HEK293 (cell line): ENCODE measurements around the gene NDUFS2.

Experiments used
- CTCF ChIP-seq: fragments of 450-650 bp; formaldehyde crosslinking; IDR thresholded peaks from 2 replicates; pipeline ENCODE4 v1.5.1; 2016; ENCODE audit warnings: missing biosample characterization, missing genetic modification characterization
- MYNN ChIP-seq: fragments of 450-650 bp; formaldehyde crosslinking; IDR thresholded peaks from 2 replicates; pipeline ENCODE4 v1.5.1; 2016; ENCODE audit warnings: missing biosample characterization, missing genetic modification characterization, borderline replicate concordance
- TRIM28 ChIP-seq: IDR thresholded peaks from 2 replicates; pipeline ENCODE4 v1.6.1; 2011; ENCODE audit warnings: low read length, control low read depth, borderline replicate concordance
- ZNF121 ChIP-seq: fragments of 450-650 bp; formaldehyde crosslinking; IDR thresholded peaks from 2 replicates; pipeline ENCODE4 v1.5.1; 2016; ENCODE audit warnings: missing biosample characterization, missing genetic modification characterization
- ZNF24 ChIP-seq: fragments of 450-650 bp; formaldehyde crosslinking; IDR thresholded peaks from 2 replicates; pipeline ENCODE4 v1.5.1; 2016; ENCODE audit warnings: missing biosample characterization, missing genetic modification characterization
- ZNF274 ChIP-seq, 2 experiments: fragments of 200-500 bp in 1 of 2; fragments of 450-650 bp in 1 of 2; sonication (Bioruptor generic) in 1 of 2; formaldehyde crosslinking in 1 of 2; IDR thresholded peaks; 2 replicates each; pipeline versions ENCODE4 v1.5.1 to v1.6.1; 2014 to 2016; ENCODE audit warnings: borderline replicate concordance in 1 of 2, inconsistent platforms in 1 of 2, low read length in 1 of 2, missing biosample characterization in 1 of 2, missing genetic modification characterization in 1 of 2
- ZNF544 ChIP-seq: fragments of 450-650 bp; formaldehyde crosslinking; IDR thresholded peaks from 2 replicates; pipeline ENCODE4 v1.5.0; 2017; ENCODE audit warnings: missing biosample characterization, missing genetic modification characterization

- TF ChIP-seq CTCF (tag by site-specific recombination) = peak; percentile 83
- TF ChIP-seq ZNF121 (tag by site-specific recombination) = no peak
- TF ChIP-seq MYNN (tag by site-specific recombination) = no peak
- TF ChIP-seq ZNF24 (tag by site-specific recombination) = no peak
- no peak for TF ChIP-seq TRIM28
- TF ChIP-seq ZNF274 (IDR thresholded peaks at IDR 0.05; ENCODE audit: low read length) = no peak
- no peak for TF ChIP-seq ZNF274 (tag by site-specific recombination; IDR thresholded peaks at IDR 0.05; ENCODE audit: borderline replicate concordance)
- TF ChIP-seq ZNF544 (tag by site-specific recombination) = no peak
These were observed 7.7 kb downstream of the NDUFS2 start for GRCh38 chr1:161209790-161210409.
